CD4-positive, alpha-beta T cell (primary cell): ENCODE results near the gene ADAMTS17. TPM values are rescaled to one million over a fixed set of nuclear protein-coding genes. Genes with fewer than 3 reads are reported as not detected.

Source experiments
- ATAC-seq: fragments of 200-7000 bp; cut with Tn5 transposase; one replicate; pipeline ENCODE4 v1.10.0; 2022; ENCODE audit warnings: mild to moderate bottlenecking; ENCODE audit not compliant: poor library complexity
- CTCF ChIA-PET: fragments of 350-600 bp; sonication (Branson Sonifier 250); formaldehyde crosslinking; loops from one replicate; lab custom pipeline; 2021; ENCODE audit warnings: antibody characterized with exemption, inconsistent platforms; lab: Charles Lee
- POLR2A ChIA-PET: fragments of 350-600 bp; sonication (Branson Sonifier 250); formaldehyde crosslinking; loops from one replicate; lab custom pipeline; 2021; ENCODE audit warnings: antibody characterized with exemption, inconsistent platforms; lab: Charles Lee
- DNase-seq, 14 experiments: peaks; one replicate each; pipeline ENCODE4 v3.0.0-alpha.2; 2013 to 2020; ENCODE audit warnings: mixed read lengths in 2 of 14
- H3K27ac ChIP-seq, 2 donors: one replicate each; pipeline versions ENCODE4 v1.5.1 to v1.7.0; 2013; ENCODE audit warnings: low read length in 2 of 2, low read depth in 1 of 2, mild to moderate bottlenecking in 1 of 2
- H3K27me3 ChIP-seq, 2 experiments: 1 replicate in 1 of 2; 2 replicates in 1 of 2; pipeline versions ENCODE4 v1.6.1 to v1.7.0; 2013; ENCODE audit warnings: low read length in 2 of 2, control low read depth in 1 of 2, mild to moderate bottlenecking in 1 of 2, moderate library complexity in 1 of 2; ENCODE audit not compliant: insufficient read depth in 2 of 2, control insufficient read depth in 1 of 2
- H3K36me3 ChIP-seq: one replicate; pipeline ENCODE4 v1.6.1; 2013; ENCODE audit warnings: low read length, control low read depth; ENCODE audit not compliant: insufficient read depth
- H3K4me1 ChIP-seq: one replicate; pipeline ENCODE4 v1.6.1; 2013; ENCODE audit warnings: low read length, control low read depth; ENCODE audit not compliant: insufficient read depth
- H3K4me3 ChIP-seq: one replicate; pipeline ENCODE4 v1.5.1; 2013; ENCODE audit warnings: mild to moderate bottlenecking, low read length, moderate library complexity
- H3K9me3 ChIP-seq, 2 experiments: 1 replicate in 1 of 2; 2 replicates in 1 of 2; pipeline versions ENCODE4 v1.6.1 to v1.7.0; 2013; ENCODE audit warnings: low read length in 2 of 2, mild to moderate bottlenecking in 2 of 2, control low read depth in 1 of 2, moderate library complexity in 1 of 2; ENCODE audit not compliant: control insufficient read depth in 1 of 2, insufficient read depth in 1 of 2
- H3K27ac Mint-ChIP-seq: one replicate; pipeline ENCODE4 v1.8.0; 2020; ENCODE audit warnings: mixed read lengths
- H3K27me3 Mint-ChIP-seq: one replicate; pipeline ENCODE4 v1.8.0; 2021; ENCODE audit warnings: mixed read lengths
- H3K36me3 Mint-ChIP-seq: one replicate; pipeline ENCODE4 v1.8.0; 2021; ENCODE audit warnings: low read depth, mixed read lengths
- H3K4me1 Mint-ChIP-seq: one replicate; pipeline ENCODE4 v1.8.0; 2021; ENCODE audit warnings: low read depth, mixed read lengths
- H3K4me3 Mint-ChIP-seq: one replicate; pipeline ENCODE4 v1.8.0; 2020; ENCODE audit warnings: mild to moderate bottlenecking, mixed read lengths
- H3K9me3 Mint-ChIP-seq: one replicate; pipeline ENCODE4 v1.8.0; 2020; ENCODE audit warnings: mixed read lengths
- intact Hi-C, 2 experiments: fragments of 100-400 bp; cut with DNase I in 1 of 2; cut with micrococcal nuclease in 1 of 2; formaldehyde crosslinking; loops; one replicate each; pipeline versions ENCODE4 v1.15.1 to v1.9.0; 2023 to 2025; cut with DNase I, micrococcal nuclease
- total RNA-seq, 174 experiments: library from RNA in 2 of 174; stranded (reverse) in 2 of 174; gene quantifications; one replicate each; pipeline ENCODE4 v1.2.3 and lab custom pipeline; 2021 to 2026
- TF ChIP-seq, protein P1 (sequence below): fragments of 200-600 bp; IDR thresholded peaks from one replicate; pipeline ENCODE4 v1.8.0; 2022; ENCODE audit warnings: antibody characterized with exemption, mild to moderate bottlenecking

The ADAMTS17 gene
- total RNA-seq, 2 experiments from 2014 or later = 9.9 to 13.2 TPM

DNA sequence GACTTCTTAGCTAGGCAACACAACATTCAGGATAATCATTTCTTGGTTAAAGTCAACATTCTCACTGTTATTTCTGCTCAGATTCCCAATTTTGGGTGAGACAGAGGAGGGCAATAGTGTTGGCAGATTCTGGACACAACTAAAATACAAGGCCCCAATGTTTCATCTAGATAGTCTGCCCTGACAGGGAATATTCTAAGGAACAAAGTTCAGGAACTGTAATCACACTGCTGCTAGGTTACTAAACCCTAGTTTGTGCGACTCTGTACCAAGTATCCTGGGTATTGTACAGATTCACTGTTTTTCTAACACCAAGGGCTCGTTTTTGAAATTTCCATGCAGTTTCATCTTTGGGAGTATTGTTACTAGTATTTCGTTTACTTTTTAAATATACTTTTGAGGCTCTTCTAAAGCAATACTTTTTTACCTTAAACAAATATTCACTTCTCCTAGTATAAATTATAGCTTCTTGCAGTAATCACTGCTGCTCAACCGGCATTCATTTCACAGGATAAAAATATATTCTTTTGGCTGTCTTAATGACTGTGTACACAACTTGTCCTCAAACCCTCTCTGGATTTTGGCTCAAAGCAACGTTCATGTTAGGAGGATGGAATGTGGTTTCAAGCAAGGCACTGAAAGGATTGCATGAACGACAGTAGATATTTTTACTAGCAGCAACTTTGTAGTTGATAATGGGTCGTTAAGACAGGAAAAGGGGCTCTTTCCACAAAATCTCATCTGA lies 167.4 kb downstream of the ADAMTS17 start:
- ATAC-seq (no peak), DNase-seq (no peak)
- H3K4me3 Mint-ChIP-seq = no peak overlapping the region
- Histone ChIP-seq H3K27me3 (no peaks in the 10 kb centered on the region), H3K4me1 (peaks cover 3% of the 10 kb centered on the region), H3K9me3 (peaks cover 24 to 35% of the 10 kb centered on the region in 2 experiments), H3K4me3 (no peak overlapping the region), H3K36me3 (no peaks in the 10 kb centered on the region), H3K27ac (no peak overlapping the region)
- CTCF ChIA-PET = no interaction called here
- no peak overlapping the region for H3K27ac Mint-ChIP-seq
- no peaks in the 10 kb centered on the region for H3K4me1 Mint-ChIP-seq
- peaks cover 12% of the 10 kb centered on the region for H3K36me3 Mint-ChIP-seq
- POLR2A ChIA-PET = no interaction called here
- TF ChIP-seq, protein P1, sequence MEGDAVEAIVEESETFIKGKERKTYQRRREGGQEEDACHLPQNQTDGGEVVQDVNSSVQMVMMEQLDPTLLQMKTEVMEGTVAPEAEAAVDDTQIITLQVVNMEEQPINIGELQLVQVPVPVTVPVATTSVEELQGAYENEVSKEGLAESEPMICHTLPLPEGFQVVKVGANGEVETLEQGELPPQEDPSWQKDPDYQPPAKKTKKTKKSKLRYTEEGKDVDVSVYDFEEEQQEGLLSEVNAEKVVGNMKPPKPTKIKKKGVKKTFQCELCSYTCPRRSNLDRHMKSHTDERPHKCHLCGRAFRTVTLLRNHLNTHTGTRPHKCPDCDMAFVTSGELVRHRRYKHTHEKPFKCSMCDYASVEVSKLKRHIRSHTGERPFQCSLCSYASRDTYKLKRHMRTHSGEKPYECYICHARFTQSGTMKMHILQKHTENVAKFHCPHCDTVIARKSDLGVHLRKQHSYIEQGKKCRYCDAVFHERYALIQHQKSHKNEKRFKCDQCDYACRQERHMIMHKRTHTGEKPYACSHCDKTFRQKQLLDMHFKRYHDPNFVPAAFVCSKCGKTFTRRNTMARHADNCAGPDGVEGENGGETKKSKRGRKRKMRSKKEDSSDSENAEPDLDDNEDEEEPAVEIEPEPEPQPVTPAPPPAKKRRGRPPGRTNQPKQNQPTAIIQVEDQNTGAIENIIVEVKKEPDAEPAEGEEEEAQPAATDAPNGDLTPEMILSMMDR = no peak
- no peaks in the 10 kb centered on the region for H3K27me3 Mint-ChIP-seq
- intact Hi-C loops = no loop called here
- H3K9me3 Mint-ChIP-seq = peaks cover 13% of the 10 kb centered on the region

- H3K27me3 Mint-ChIP-seq = no peaks in the 10 kb centered on the region
- Histone ChIP-seq H3K9me3 (peaks cover 25 to 35% of the 10 kb centered on the region in 2 experiments), H3K4me3 (no peak overlapping the region), H3K36me3 (no peaks in the 10 kb centered on the region), H3K4me1 (peaks cover 3% of the 10 kb centered on the region), H3K27ac (no peak overlapping the region), H3K27me3 (no peaks in the 10 kb centered on the region)
- no peak overlapping the region for H3K27ac Mint-ChIP-seq
- POLR2A ChIA-PET = no interaction called here
- CTCF ChIA-PET = no interaction called here
- no peaks in the 10 kb centered on the region for H3K4me1 Mint-ChIP-seq
- no peak for ATAC-seq
- no peak overlapping the region for H3K4me3 Mint-ChIP-seq
- H3K9me3 Mint-ChIP-seq = peaks cover 10% of the 10 kb centered on the region
- intact Hi-C loops = no loop called here
- TF ChIP-seq, protein P1 = no peak
- no peak for DNase-seq
- peaks cover 12% of the 10 kb centered on the region for H3K36me3 Mint-ChIP-seq
Measured at GRCh38 chr15:100172356-100173024, 169.3 kb downstream of the ADAMTS17 start.

DNA sequence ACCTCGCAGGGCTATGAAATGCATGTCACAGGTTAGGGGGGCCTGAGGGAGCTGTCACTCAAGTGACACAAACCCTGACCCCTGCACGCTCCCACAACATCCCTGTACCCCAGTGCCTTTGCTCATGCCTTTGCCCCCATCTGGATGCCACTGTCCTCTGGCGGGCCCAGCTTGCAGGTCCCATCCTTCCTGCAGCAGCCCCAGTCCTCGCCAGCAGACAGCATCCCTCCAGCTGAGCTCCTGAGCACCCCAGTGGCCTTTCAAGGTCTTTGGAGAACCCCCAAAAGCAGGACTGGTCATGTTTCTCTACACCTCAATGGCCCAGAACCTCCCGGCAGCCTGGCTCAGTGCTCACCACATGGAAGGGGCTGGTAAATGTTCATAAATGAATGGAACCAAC lies 170.4 kb downstream of the ADAMTS17 start:
- Mint-ChIP-seq H3K27ac (no peak overlapping the region), H3K27me3 (no peaks in the 10 kb centered on the region), H3K9me3 (peaks cover 6% of the 10 kb centered on the region), H3K4me1 (no peaks in the 10 kb centered on the region), H3K36me3 (peaks cover 7% of the 10 kb centered on the region), H3K4me3 (no peak overlapping the region)
- no peak overlapping the region for H3K27ac ChIP-seq
- ATAC-seq (no peak), DNase-seq (no peak)
- ChIA-PET CTCF (no interaction called here), POLR2A (no interaction called here)
- no peaks in the 10 kb centered on the region for H3K27me3 ChIP-seq
- H3K9me3 ChIP-seq = peaks cover 25 to 35% of the 10 kb centered on the region in 2 experiments
- TF ChIP-seq, protein P1 = no peak
- H3K36me3 ChIP-seq = no peaks in the 10 kb centered on the region
- intact Hi-C loops = no loop called here
- no peak overlapping the region for H3K4me3 ChIP-seq
- H3K4me1 ChIP-seq = peaks cover 3% of the 10 kb centered on the region
